Breast epithelium (tissue), 4 donors: ENCODE data around the gene TMED6. TPM values are rescaled to one million over a fixed set of nuclear protein-coding genes. Genes with fewer than 3 reads are reported as not detected.

Source experiments
- DNase-seq, 2 donors: peaks; one replicate each; pipeline ENCODE4 v3.0.0-alpha.2; 2019; ENCODE audit warnings: low spot score in 2 of 2
- H3K27ac ChIP-seq, 2 donors: fragments of 200-600 bp; sonication (generic) in 1 of 2; one replicate each; pipeline ENCODE4 v1.5.1; 2016 to 2019; ENCODE audit warnings: mild to moderate bottlenecking in 1 of 2
- H3K27me3 ChIP-seq, 2 donors: fragments of 200-600 bp; sonication (generic) in 1 of 2; one replicate each; pipeline versions ENCODE4 v1.5.1 to v1.6.0; 2017 to 2019; ENCODE audit warnings: control low read depth in 1 of 2, mild to moderate bottlenecking in 1 of 2
- H3K36me3 ChIP-seq: fragments of 200-600 bp; one replicate; pipeline ENCODE4 v1.5.1; 2019
- H3K4me1 ChIP-seq, 2 donors: fragments of 200-600 bp; sonication (generic); one replicate each; pipeline ENCODE4 v1.5.1; 2016 to 2019; ENCODE audit warnings: control low read depth in 1 of 2
- H3K4me3 ChIP-seq, 3 donors: fragments of 200-600 bp; sonication (generic); 1 replicate in 2 of 3; 2 replicates in 1 of 3; pipeline ENCODE4 v1.5.1; 2016 to 2019; ENCODE audit warnings: mild to moderate bottlenecking in 3 of 3, moderate library complexity in 2 of 3
- H3K9me3 ChIP-seq, 2 donors: fragments of 200-600 bp; sonication (generic) in 1 of 2; one replicate each; pipeline ENCODE4 v1.5.1; 2016 to 2019; ENCODE audit warnings: control low read depth in 1 of 2
- CTCF ChIP-seq, 3 donors: fragments of 450-650 bp; IDR thresholded peaks; one replicate each; pipeline ENCODE4 v1.5.1; 2016 to 2017; ENCODE audit warnings: antibody characterized with exemption in 3 of 3, mild to moderate bottlenecking in 3 of 3, moderate library complexity in 3 of 3
- POLR2A ChIP-seq: fragments of 450-650 bp; IDR thresholded peaks from one replicate; pipeline ENCODE4 v1.6.1; 2016; ENCODE audit warnings: antibody characterized with exemption, mild to moderate bottlenecking, moderate library complexity
- POLR2AphosphoS5 ChIP-seq, 3 donors: sonication (generic); formaldehyde crosslinking; IDR thresholded peaks; one replicate each; pipeline ENCODE4 v1.6.1; 2017; ENCODE audit warnings: antibody characterized with exemption in 3 of 3
- intact Hi-C: fragments of 100-400 bp; cut with DNase I; formaldehyde crosslinking; loops from one replicate; pipeline ENCODE4 v1.15.1; 2023; ENCODE audit warnings: low total_unique reads
- total RNA-seq, 3 donors: library from RNA; depleted of rRNA; stranded (reverse); fragments of >200 nt; gene quantifications; one replicate each; pipeline ENCODE4 v1.1.0, GENCODE V29; 2016

The TMED6 gene
- total RNA-seq, 3 donors from 2014 or later = 0.32 to 1.3 TPM; not detected in 1

- intact Hi-C loops = no loop called here
- H3K27me3 ChIP-seq = no peaks in the 10 kb centered on the region
- TF ChIP-seq POLR2A (no peak), CTCF (IDR thresholded peaks at IDR 0.05) (no peak), POLR2AphosphoS5 (IDR thresholded peaks at IDR 0.05) (no peak)
- no peaks in the 10 kb centered on the region for H3K9me3 ChIP-seq
- no peak overlapping the region for H3K27ac ChIP-seq
- no peak for DNase-seq
- H3K4me3 ChIP-seq = peak overlapping the region in 2 of 3 donors; percentile 78 to 98
- H3K36me3 ChIP-seq = no peaks in the 10 kb centered on the region
- H3K4me1 ChIP-seq = peaks cover 4 to 12% of the 10 kb centered on the region in 2 donors
Observed at GRCh38 chr16:69328854-69329316, 22.7 kb downstream of the TMED6 start.

GRCh38 chr16:69327585-69328310, 23.8 kb downstream of the TMED6 start:
- intact Hi-C loops = no loop called here
- TF ChIP-seq POLR2A = no peak
- no peak for TF ChIP-seq CTCF (IDR thresholded peaks at IDR 0.05)
- TF ChIP-seq POLR2AphosphoS5 (IDR thresholded peaks at IDR 0.05) = no peak
- Histone ChIP-seq H3K9me3 (no peaks in the 10 kb centered on the region), H3K4me3 (no peak overlapping the region), H3K27me3 (no peaks in the 10 kb centered on the region), H3K4me1 (peaks cover 4 to 12% of the 10 kb centered on the region in 2 donors), H3K27ac (no peak overlapping the region), H3K36me3 (no peaks in the 10 kb centered on the region)
- DNase-seq = no peak

GRCh38 chr16:69326172-69326873, 25.3 kb downstream of the TMED6 start:
- H3K27me3 ChIP-seq = no peaks in the 10 kb centered on the region
- no peak for DNase-seq
- intact Hi-C loops = no loop called here
- no peak overlapping the region for H3K27ac ChIP-seq
- H3K4me3 ChIP-seq = no peak overlapping the region
- H3K4me1 ChIP-seq = peaks cover 4 to 12% of the 10 kb centered on the region in 2 donors
- H3K9me3 ChIP-seq = no peaks in the 10 kb centered on the region
- TF ChIP-seq CTCF (IDR thresholded peaks at IDR 0.05) (no peak), POLR2A (no peak), POLR2AphosphoS5 (IDR thresholded peaks at IDR 0.05) (no peak)
- no peaks in the 10 kb centered on the region for H3K36me3 ChIP-seq

- Histone ChIP-seq H3K36me3 (no peaks in the 10 kb centered on the region), H3K4me1 (peaks cover 4 to 12% of the 10 kb centered on the region in 2 donors)
- no peak for DNase-seq
Observed at GRCh38 chr16:69325784-69326171, 25.8 kb downstream of the TMED6 start.

More at GRCh38 chr16:69325784-69326171, 25.8 kb downstream of the TMED6 start:
- Histone ChIP-seq H3K9me3 (no peaks in the 10 kb centered on the region), H3K4me3 (no peak overlapping the region), H3K27ac (no peak overlapping the region), H3K27me3 (no peaks in the 10 kb centered on the region)
- intact Hi-C loops = no loop called here
- no peak for TF ChIP-seq CTCF (IDR thresholded peaks at IDR 0.05)
- TF ChIP-seq POLR2A = no peak
- no peak for TF ChIP-seq POLR2AphosphoS5 (IDR thresholded peaks at IDR 0.05)
